Measurements from ENCODE around the gene BAIAP2L2.

- TF ChIP-seq, protein P1, sequence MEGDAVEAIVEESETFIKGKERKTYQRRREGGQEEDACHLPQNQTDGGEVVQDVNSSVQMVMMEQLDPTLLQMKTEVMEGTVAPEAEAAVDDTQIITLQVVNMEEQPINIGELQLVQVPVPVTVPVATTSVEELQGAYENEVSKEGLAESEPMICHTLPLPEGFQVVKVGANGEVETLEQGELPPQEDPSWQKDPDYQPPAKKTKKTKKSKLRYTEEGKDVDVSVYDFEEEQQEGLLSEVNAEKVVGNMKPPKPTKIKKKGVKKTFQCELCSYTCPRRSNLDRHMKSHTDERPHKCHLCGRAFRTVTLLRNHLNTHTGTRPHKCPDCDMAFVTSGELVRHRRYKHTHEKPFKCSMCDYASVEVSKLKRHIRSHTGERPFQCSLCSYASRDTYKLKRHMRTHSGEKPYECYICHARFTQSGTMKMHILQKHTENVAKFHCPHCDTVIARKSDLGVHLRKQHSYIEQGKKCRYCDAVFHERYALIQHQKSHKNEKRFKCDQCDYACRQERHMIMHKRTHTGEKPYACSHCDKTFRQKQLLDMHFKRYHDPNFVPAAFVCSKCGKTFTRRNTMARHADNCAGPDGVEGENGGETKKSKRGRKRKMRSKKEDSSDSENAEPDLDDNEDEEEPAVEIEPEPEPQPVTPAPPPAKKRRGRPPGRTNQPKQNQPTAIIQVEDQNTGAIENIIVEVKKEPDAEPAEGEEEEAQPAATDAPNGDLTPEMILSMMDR (IDR thresholded peaks at IDR 0.05): peak in 1 of 4 experiments; percentile 34
- no peak for TF ChIP-seq EP300 (IDR thresholded peaks at IDR 0.05)
These were observed 12.7 kb downstream of the BAIAP2L2 start for GRCh38 chr22:38097557-38098409.
